SU-DHL-6 (cell line): ENCODE data around the gene PSPN.

ENCODE experiments used
- H2AFZ ChIP-seq: fragments of 200-600 bp; sonication (generic); 2 replicates; pipeline ENCODE4 v1.6.1; 2014; ENCODE audit warnings: low read depth, mild to moderate bottlenecking, moderate library complexity, mixed read lengths, antibody characterized with exemption, low read length; ENCODE audit not compliant: severe bottlenecking
- H3F3A ChIP-seq: fragments of 200-600 bp; shearing (Covaris generic); 2 replicates; pipeline ENCODE4 v1.6.0; 2016; ENCODE audit warnings: antibody characterized with exemption, mild to moderate bottlenecking; ENCODE audit not compliant: insufficient read depth
- H3K27ac ChIP-seq: fragments of 200-600 bp; sonication (generic); 2 replicates; pipeline ENCODE4 v1.5.1; 2016; ENCODE audit warnings: low read depth, mild to moderate bottlenecking, low read length, moderate library complexity, mixed read lengths
- H3K27me3 ChIP-seq: fragments of 200-600 bp; sonication (generic), shearing (Covaris generic); 2 replicates; pipeline ENCODE4 v1.6.0; 2014; ENCODE audit warnings: mild to moderate bottlenecking, low read length
- H3K36me3 ChIP-seq: fragments of 200-600 bp; sonication (generic); 2 replicates; pipeline ENCODE4 v1.6.1; 2014; ENCODE audit warnings: mild to moderate bottlenecking, low read length, mixed read lengths
- H3K4me2 ChIP-seq: fragments of 300-600, 200-600 bp; shearing (Covaris generic), sonication (generic); 2 replicates; pipeline ENCODE4 v1.6.0; 2014; ENCODE audit warnings: low read length, low read depth, mild to moderate bottlenecking; ENCODE audit not compliant: poor library complexity, severe bottlenecking
- H3K4me3 ChIP-seq: fragments of 200-600 bp; sonication (generic); 2 replicates; pipeline ENCODE4 v1.5.1; 2014; ENCODE audit warnings: antibody characterized with exemption, low read length, mild to moderate bottlenecking, mixed read lengths; ENCODE audit not compliant: insufficient read depth, poor library complexity, severe bottlenecking
- H3K79me2 ChIP-seq: fragments of 200-600 bp; sonication (generic); 2 replicates; pipeline ENCODE4 v1.6.1; 2014; ENCODE audit warnings: mild to moderate bottlenecking, low read length, moderate library complexity; ENCODE audit not compliant: insufficient read depth
- H3K9ac ChIP-seq: fragments of 200-600 bp; sonication (generic); 2 replicates; pipeline ENCODE4 v1.7.0; 2014; ENCODE audit warnings: mild to moderate bottlenecking, low read length
- H3K9me2 ChIP-seq: fragments of 200-600 bp; sonication (generic); replicated peaks from 2 replicates; pipeline ENCODE4 v1.6.1; 2014; ENCODE audit warnings: low read length; ENCODE audit not compliant: insufficient read depth
- H3K9me3 ChIP-seq: fragments of 200-600 bp; sonication (generic); 2 replicates; pipeline ENCODE4 v1.6.1; 2014; ENCODE audit warnings: low read length, mixed read lengths; ENCODE audit not compliant: insufficient read depth
- H4K20me1 ChIP-seq: fragments of 200-600 bp; sonication (generic); 2 replicates; pipeline ENCODE4 v1.6.1; 2014; ENCODE audit warnings: low read depth, mild to moderate bottlenecking, antibody characterized with exemption, low read length, moderate library complexity, mixed read lengths
- CTCF ChIP-seq: fragments of 200-600 bp; sonication (generic); IDR thresholded peaks from one replicate; pipeline ENCODE4 v1.5.1; 2017; ENCODE audit warnings: antibody characterized with exemption, mild to moderate bottlenecking, low read length, moderate library complexity; ENCODE audit not compliant: insufficient read depth, poor library complexity, severe bottlenecking
- EZH2phosphoT487 ChIP-seq: fragments of 200-600 bp; sonication (generic), shearing (Covaris generic); conservative IDR thresholded peaks from 2 replicates; pipeline ENCODE4 v1.6.1; 2018; ENCODE audit warnings: mild to moderate bottlenecking, antibody characterized with exemption, low read length, moderate library complexity, mixed read lengths

PSPN gene

GRCh38 chr19:6417713-6418561 is 42.2 kb upstream of the PSPN start:
- peaks cover 13% of the 10 kb centered on the region; the same call in 1 of the 2 replicates for H4K20me1 ChIP-seq
- no peak overlapping the region for H3K4me2 ChIP-seq
- peaks cover 2% of the 10 kb centered on the region; the same call in 1 of the 2 replicates for H3F3A ChIP-seq
- H3K9ac ChIP-seq, result no peak overlapping the region
- H3K27ac ChIP-seq, result no peak overlapping the region
- H3K4me3 ChIP-seq, result no peak overlapping the region
- no peaks in the 10 kb centered on the region for H3K9me3 ChIP-seq
- H3K9me2 ChIP-seq, result no peaks in the 10 kb centered on the region
- H3K36me3 ChIP-seq, result peaks cover 3% of the 10 kb centered on the region; the same call in 1 of the 2 replicates
- H3K79me2 ChIP-seq, result peaks cover 37% of the 10 kb centered on the region
- no peak overlapping the region for H2AFZ ChIP-seq
- H3K27me3 ChIP-seq, result no peaks in the 10 kb centered on the region
- TF ChIP-seq CTCF (no peak), EZH2phosphoT487 (no peak)

- Histone ChIP-seq H4K20me1 (peaks cover 3% of the 10 kb centered on the region; the same call in 1 of the 2 replicates), H3K9me2 (no peaks in the 10 kb centered on the region), H3K9ac (no peak overlapping the region), H2AFZ (no peak overlapping the region), H3K27me3 (no peaks in the 10 kb centered on the region), H3F3A (peaks cover 5% of the 10 kb centered on the region; the same call in 1 of the 2 replicates), H3K4me3 (no peak overlapping the region), H3K9me3 (no peaks in the 10 kb centered on the region), H3K36me3 (peaks cover 3% of the 10 kb centered on the region; the same call in 1 of the 2 replicates), H3K4me2 (no peak overlapping the region), H3K27ac (no peak overlapping the region), H3K79me2 (peaks cover 26% of the 10 kb centered on the region)
- TF ChIP-seq CTCF (no peak), EZH2phosphoT487 (no peak)
Observed at GRCh38 chr19:6416658-6417405, 41.1 kb upstream of the PSPN start.

GRCh38 chr19:6415591-6416190 is 40.0 kb upstream of the PSPN start:
- TF ChIP-seq CTCF, result no peak
- no peak for TF ChIP-seq EZH2phosphoT487
- Histone ChIP-seq H3K4me3 (no peak overlapping the region), H4K20me1 (no peaks in the 10 kb centered on the region; the same call in 1 of the 2 replicates), H3K9me3 (no peaks in the 10 kb centered on the region), H3K4me2 (no peak overlapping the region), H3K9me2 (no peaks in the 10 kb centered on the region), H3K27ac (no peak overlapping the region), H3K27me3 (no peaks in the 10 kb centered on the region), H2AFZ (no peak overlapping the region), H3F3A (peaks cover 5% of the 10 kb centered on the region; the same call in 1 of the 2 replicates), H3K79me2 (peaks cover 14% of the 10 kb centered on the region), H3K36me3 (peaks cover 3% of the 10 kb centered on the region; the same call in 1 of the 2 replicates), H3K9ac (no peak overlapping the region)
